ENCODE results near the gene SLC9A9. TPM values are rescaled to one million over a fixed set of nuclear protein-coding genes. Genes with fewer than 3 reads are reported as not detected.

SLC9A9 gene
- total RNA-seq, 1 donor from 2014 or later: 3.0 TPM

GRCh38 chr3:143396790-143397189 lies 451.5 kb downstream of the SLC9A9 start:
- TF ChIP-seq, protein P1, sequence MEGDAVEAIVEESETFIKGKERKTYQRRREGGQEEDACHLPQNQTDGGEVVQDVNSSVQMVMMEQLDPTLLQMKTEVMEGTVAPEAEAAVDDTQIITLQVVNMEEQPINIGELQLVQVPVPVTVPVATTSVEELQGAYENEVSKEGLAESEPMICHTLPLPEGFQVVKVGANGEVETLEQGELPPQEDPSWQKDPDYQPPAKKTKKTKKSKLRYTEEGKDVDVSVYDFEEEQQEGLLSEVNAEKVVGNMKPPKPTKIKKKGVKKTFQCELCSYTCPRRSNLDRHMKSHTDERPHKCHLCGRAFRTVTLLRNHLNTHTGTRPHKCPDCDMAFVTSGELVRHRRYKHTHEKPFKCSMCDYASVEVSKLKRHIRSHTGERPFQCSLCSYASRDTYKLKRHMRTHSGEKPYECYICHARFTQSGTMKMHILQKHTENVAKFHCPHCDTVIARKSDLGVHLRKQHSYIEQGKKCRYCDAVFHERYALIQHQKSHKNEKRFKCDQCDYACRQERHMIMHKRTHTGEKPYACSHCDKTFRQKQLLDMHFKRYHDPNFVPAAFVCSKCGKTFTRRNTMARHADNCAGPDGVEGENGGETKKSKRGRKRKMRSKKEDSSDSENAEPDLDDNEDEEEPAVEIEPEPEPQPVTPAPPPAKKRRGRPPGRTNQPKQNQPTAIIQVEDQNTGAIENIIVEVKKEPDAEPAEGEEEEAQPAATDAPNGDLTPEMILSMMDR (IDR thresholded peaks at IDR 0.05; ENCODE audit: insufficient read depth, low read length, poor library complexity, severe bottlenecking): no peak
- Histone ChIP-seq H3K4me3 (ENCODE audit: low read depth, low read length) (no peak overlapping the region), H3K36me3 (ENCODE audit: control insufficient read depth, insufficient read depth, low read length) (no peaks in the 10 kb centered on the region), H3K27me3 (ENCODE audit: control insufficient read depth, insufficient read depth, low read length) (no peaks in the 10 kb centered on the region)
- no peak for DNase-seq (ENCODE audit: low read depth)

DNA sequence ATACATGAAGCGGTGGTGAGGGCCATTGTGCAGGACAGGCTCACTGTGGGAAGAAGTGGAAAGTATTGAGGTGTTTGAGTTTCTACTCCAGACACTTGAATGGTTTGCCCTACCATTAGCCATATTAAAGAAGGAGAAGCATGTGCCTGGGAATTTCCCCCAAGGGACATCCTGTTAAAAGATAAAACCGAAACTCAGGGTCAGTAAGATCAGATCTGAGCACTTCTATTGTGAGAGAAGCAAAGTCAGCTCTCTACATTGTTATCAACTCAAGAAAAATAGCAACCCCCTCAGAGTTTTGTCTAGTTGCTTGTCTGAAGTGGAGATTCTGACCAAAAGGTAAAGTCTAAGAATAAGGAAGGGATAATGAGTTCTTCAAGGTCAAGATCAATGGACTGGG lies 458.9 kb downstream of the SLC9A9 start:
- no peak for DNase-seq (ENCODE audit: low read depth)
- H3K36me3 ChIP-seq (ENCODE audit: control insufficient read depth, insufficient read depth, low read length): no peaks in the 10 kb centered on the region
- no peaks in the 10 kb centered on the region for H3K27me3 ChIP-seq (ENCODE audit: control insufficient read depth, insufficient read depth, low read length)
- TF ChIP-seq, protein P1 (IDR thresholded peaks at IDR 0.05; ENCODE audit: insufficient read depth, low read length, poor library complexity, severe bottlenecking): no peak
- no peak overlapping the region for H3K4me3 ChIP-seq (ENCODE audit: low read depth, low read length)

DNA sequence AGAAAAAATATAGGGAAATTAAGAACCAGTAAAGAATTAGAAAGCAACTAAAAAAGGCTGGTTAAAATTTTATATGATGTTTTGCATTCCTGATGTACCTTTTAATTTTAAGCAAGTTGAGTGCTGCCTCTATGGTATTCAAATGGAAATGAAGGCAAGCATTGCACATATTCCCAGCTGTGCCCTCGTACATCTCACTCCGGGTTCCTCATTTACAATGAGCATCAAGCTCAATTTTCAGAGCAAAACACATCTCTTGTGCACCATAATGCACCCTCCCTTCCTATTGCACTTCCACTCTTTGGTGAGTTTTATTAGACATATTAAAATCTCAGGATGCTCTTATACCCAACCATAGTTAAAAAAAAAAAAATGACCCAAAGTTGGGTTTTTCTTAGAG lies 460.8 kb downstream of the SLC9A9 start:
- H3K36me3 ChIP-seq (ENCODE audit: control insufficient read depth, insufficient read depth, low read length): no peaks in the 10 kb centered on the region

DNA sequence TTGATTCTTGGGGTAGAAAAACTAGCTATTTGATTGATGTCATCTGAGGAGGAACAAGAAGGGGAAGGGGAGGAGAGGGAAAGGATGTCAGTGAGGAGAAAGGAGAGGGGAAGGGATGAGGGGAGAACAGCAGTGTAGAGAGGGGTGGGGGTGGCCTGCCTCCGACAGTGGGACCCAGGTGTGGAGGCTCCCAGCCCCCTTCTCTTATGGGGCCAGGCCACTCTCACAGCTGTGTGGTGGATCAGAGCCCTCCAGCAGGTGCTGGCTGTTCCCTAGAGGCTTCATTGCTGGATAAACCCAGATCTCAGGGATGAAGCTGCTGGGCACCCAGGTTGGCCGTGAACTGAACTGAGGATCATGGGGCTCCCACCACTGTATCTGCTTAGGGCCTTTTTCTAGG lies 464.2 kb downstream of the SLC9A9 start:
- TF ChIP-seq, protein P1 (IDR thresholded peaks at IDR 0.05; ENCODE audit: insufficient read depth, low read length, poor library complexity, severe bottlenecking): no peak
- H3K27me3 ChIP-seq (ENCODE audit: control insufficient read depth, insufficient read depth, low read length): no peaks in the 10 kb centered on the region
- no peak for DNase-seq (ENCODE audit: low read depth)
- H3K4me3 ChIP-seq (ENCODE audit: low read depth, low read length): no peak overlapping the region
- H3K36me3 ChIP-seq (ENCODE audit: control insufficient read depth, insufficient read depth, low read length): no peaks in the 10 kb centered on the region

More for the DNA sequence above, 460.8 kb downstream of the SLC9A9 start:
- H3K27me3 ChIP-seq (ENCODE audit: control insufficient read depth, insufficient read depth, low read length): no peaks in the 10 kb centered on the region
- TF ChIP-seq, protein P1 (IDR thresholded peaks at IDR 0.05; ENCODE audit: insufficient read depth, low read length, poor library complexity, severe bottlenecking): no peak
- no peak overlapping the region for H3K4me3 ChIP-seq (ENCODE audit: low read depth, low read length)
- DNase-seq (ENCODE audit: low read depth): no peak

DNA sequence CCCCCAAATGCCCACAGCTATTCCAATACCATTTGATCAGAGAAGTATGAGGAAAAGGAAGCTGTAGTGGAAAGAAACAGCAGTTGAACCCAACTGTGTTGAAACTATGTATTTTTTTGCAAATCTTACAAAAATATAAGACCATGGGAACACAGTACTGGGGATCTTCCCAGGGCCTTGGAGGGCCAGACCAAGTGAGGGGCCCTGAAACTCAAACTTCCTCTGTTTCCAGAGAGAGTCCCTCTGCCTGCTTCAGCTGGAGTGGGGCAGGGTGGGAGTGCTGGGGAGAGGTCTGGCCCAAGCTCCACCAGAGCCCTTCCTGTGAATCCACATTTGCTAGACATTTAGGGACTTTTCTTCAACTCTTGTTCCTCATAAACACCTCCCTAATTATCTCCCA lies 464.8 kb downstream of the SLC9A9 start:
- Histone ChIP-seq H3K36me3 (ENCODE audit: control insufficient read depth, insufficient read depth, low read length) (no peaks in the 10 kb centered on the region), H3K27me3 (ENCODE audit: control insufficient read depth, insufficient read depth, low read length) (no peaks in the 10 kb centered on the region), H3K4me3 (ENCODE audit: low read depth, low read length) (no peak overlapping the region)
- DNase-seq (ENCODE audit: low read depth): no peak
- TF ChIP-seq, protein P1 (IDR thresholded peaks at IDR 0.05; ENCODE audit: insufficient read depth, low read length, poor library complexity, severe bottlenecking): no peak

DNA sequence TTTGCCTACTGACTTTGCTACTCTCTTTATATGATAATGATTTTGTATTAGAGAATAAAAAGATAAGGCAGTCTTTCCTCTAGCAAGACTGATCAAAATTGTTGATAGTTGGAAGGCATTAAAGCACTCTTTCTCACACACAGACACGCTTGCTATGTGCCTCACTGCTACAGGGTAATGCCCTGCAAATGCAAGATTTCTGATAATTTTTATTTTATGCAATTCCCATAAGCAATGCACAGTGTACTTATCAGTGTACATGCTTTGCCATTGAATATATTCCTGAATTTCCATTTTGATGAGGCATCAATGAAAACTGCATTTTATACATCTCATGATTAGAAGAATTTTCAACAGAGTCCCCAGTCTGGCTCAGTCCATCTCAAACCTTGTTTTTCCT lies 465.5 kb downstream of the SLC9A9 start:
- Histone ChIP-seq H3K4me3 (ENCODE audit: low read depth, low read length) (no peak overlapping the region), H3K27me3 (ENCODE audit: control insufficient read depth, insufficient read depth, low read length) (no peaks in the 10 kb centered on the region), H3K36me3 (ENCODE audit: control insufficient read depth, insufficient read depth, low read length) (no peaks in the 10 kb centered on the region)
- DNase-seq (ENCODE audit: low read depth): no peak
- TF ChIP-seq, protein P1 (IDR thresholded peaks at IDR 0.05; ENCODE audit: insufficient read depth, low read length, poor library complexity, severe bottlenecking): no peak
